Loucy (cell line): ENCODE results near the gene ATP7B.

Experiments
- H2AFZ ChIP-seq: fragments of 200-600 bp; sonication (generic); 2 replicates; pipeline ENCODE4 v1.6.0; 2016; ENCODE audit warnings: antibody characterized with exemption, mild to moderate bottlenecking, low read length, moderate library complexity
- H3F3A ChIP-seq: fragments of 200-600 bp; 2 replicates; pipeline ENCODE4 v1.6.0; 2016; ENCODE audit warnings: antibody characterized with exemption, low read depth, mild to moderate bottlenecking
- H3K27me3 ChIP-seq: fragments of 200-600 bp; sonication (generic); 2 replicates; pipeline ENCODE4 v1.6.1; 2014; ENCODE audit warnings: low read length, mild to moderate bottlenecking; ENCODE audit not compliant: insufficient read depth, poor library complexity, severe bottlenecking
- H3K36me3 ChIP-seq: fragments of 200-600 bp; sonication (generic); 2 replicates; pipeline ENCODE4 v1.6.1; 2016; ENCODE audit warnings: low read length; ENCODE audit not compliant: insufficient read depth
- H3K4me1 ChIP-seq: fragments of 200-600 bp; sonication (generic); 2 replicates; pipeline ENCODE4 v1.5.1; 2014; ENCODE audit warnings: low read length, mild to moderate bottlenecking; ENCODE audit not compliant: insufficient read depth, poor library complexity, severe bottlenecking
- H3K4me2 ChIP-seq: fragments of 200-600 bp; sonication (generic); 2 replicates; pipeline ENCODE4 v1.6.0; 2014; ENCODE audit warnings: antibody characterized with exemption, low read length, low read depth, mild to moderate bottlenecking; ENCODE audit not compliant: poor library complexity, severe bottlenecking
- H3K4me3 ChIP-seq: fragments of 200-600 bp; sonication (generic); 2 replicates; pipeline ENCODE4 v1.5.1; 2014; ENCODE audit warnings: low read length, mild to moderate bottlenecking, mixed read lengths; ENCODE audit not compliant: poor library complexity, severe bottlenecking
- H3K79me2 ChIP-seq: fragments of 200-600 bp; sonication (generic); 2 replicates; pipeline ENCODE4 v1.6.1; 2014; ENCODE audit warnings: low read length; ENCODE audit not compliant: insufficient read depth
- H3K9ac ChIP-seq: fragments of 200-600 bp; sonication (generic); 2 replicates; pipeline ENCODE4 v1.6.0; 2014; ENCODE audit warnings: mild to moderate bottlenecking, low read depth, low read length, moderate library complexity; ENCODE audit not compliant: poor library complexity, severe bottlenecking
- H3K9me2 ChIP-seq: fragments of 200-600 bp; sonication (generic); replicated peaks from 2 replicates; pipeline ENCODE4 v1.6.1; 2016; ENCODE audit warnings: low read depth, low read length, mixed read lengths
- H3K9me3 ChIP-seq: fragments of 200-600 bp; sonication (generic); 2 replicates; pipeline ENCODE4 v1.6.1; 2014; ENCODE audit warnings: mild to moderate bottlenecking, antibody characterized with exemption, low read length, low read depth; ENCODE audit not compliant: insufficient read depth
- H4K20me1 ChIP-seq: fragments of 200-600 bp; sonication (generic); 2 replicates; pipeline ENCODE4 v1.6.0; 2014; ENCODE audit warnings: antibody characterized with exemption, low read length, mild to moderate bottlenecking; ENCODE audit not compliant: insufficient read depth, poor library complexity, severe bottlenecking
- CTCF ChIP-seq: fragments of 200-600 bp; sonication (generic); conservative IDR thresholded peaks from 2 replicates; pipeline ENCODE4 v1.5.1; 2014; ENCODE audit warnings: mild to moderate bottlenecking, antibody characterized with exemption, low read length
- EZH2phosphoT487 ChIP-seq: fragments of 200-600 bp; IDR thresholded peaks from 2 replicates; pipeline ENCODE4 v1.6.1; 2018; ENCODE audit warnings: antibody characterized with exemption, mild to moderate bottlenecking, moderate library complexity, borderline replicate concordance

The ATP7B gene

GRCh38 chr13:52025475-52026245 lies 14.4 kb upstream of the ATP7B start:
- H3K9ac ChIP-seq, result no peak overlapping the region
- peaks cover 13% of the 10 kb centered on the region; the same call in 1 of the 2 replicates for H3K36me3 ChIP-seq
- H2AFZ ChIP-seq, result no peak overlapping the region
- H3K9me2 ChIP-seq, result no peaks in the 10 kb centered on the region
- no peaks in the 10 kb centered on the region for H3F3A ChIP-seq
- no peaks in the 10 kb centered on the region for H3K9me3 ChIP-seq
- H3K4me1 ChIP-seq, result peaks cover under 1% of the 10 kb centered on the region
- H4K20me1 ChIP-seq, result no peaks in the 10 kb centered on the region
- no peak overlapping the region for H3K4me3 ChIP-seq
- H3K27me3 ChIP-seq, result no peaks in the 10 kb centered on the region
- TF ChIP-seq EZH2phosphoT487, result no peak
- no peak for TF ChIP-seq CTCF
- H3K4me2 ChIP-seq, result no peak overlapping the region
- no peaks in the 10 kb centered on the region for H3K79me2 ChIP-seq

DNA sequence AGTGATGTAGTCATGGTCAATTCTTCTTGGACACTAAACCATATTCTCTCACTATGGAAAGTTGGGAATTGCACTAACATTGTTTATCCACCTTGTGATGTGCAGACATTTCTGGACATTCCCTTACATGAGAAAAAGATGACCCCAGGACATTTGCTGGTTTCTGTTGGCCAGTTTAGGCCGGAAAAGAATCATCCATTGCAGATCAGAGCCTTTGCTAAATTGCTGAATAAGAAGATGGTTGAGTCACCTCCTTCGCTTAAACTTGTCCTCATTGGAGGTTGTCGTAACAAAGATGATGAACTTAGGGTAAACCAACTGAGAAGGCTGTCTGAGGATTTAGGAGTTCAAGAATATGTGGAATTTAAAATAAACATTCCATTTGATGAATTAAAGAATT lies 13.2 kb upstream of the ATP7B start, which contains the start of gene UTP14C:
Gene UTP14C (plus strand): TSS at position 211 of the 400 bp plus-strand sequence. CDS start 4,114 bp downstream, outside the sequence.
- no peak within 1 kb of the TSS for H3K4me3 ChIP-seq

GRCh38 chr13:52022356-52022755 lies 11.1 kb upstream of the ATP7B start:
- Histone ChIP-seq H3K36me3 (peaks cover 20% of the 10 kb centered on the region; the same call in 1 of the 2 replicates), H3K4me1 (no peaks in the 10 kb centered on the region), H3F3A (no peaks in the 10 kb centered on the region), H3K9me2 (no peaks in the 10 kb centered on the region), H3K9me3 (no peaks in the 10 kb centered on the region), H3K4me3 (no peak overlapping the region), H3K27me3 (no peaks in the 10 kb centered on the region), H3K4me2 (no peak overlapping the region), H3K79me2 (peaks cover 12% of the 10 kb centered on the region; the same call in 1 of the 2 replicates), H2AFZ (no peak overlapping the region), H4K20me1 (peaks cover 4% of the 10 kb centered on the region), H3K9ac (no peak overlapping the region)
- TF ChIP-seq EZH2phosphoT487 (no peak), CTCF (no peak)

More for the DNA sequence above, 13.2 kb upstream of the ATP7B start, which contains the start of gene UTP14C:
- Histone ChIP-seq H3K9me2 (no peaks in the 10 kb centered on the region), H3K79me2 (no peaks in the 10 kb centered on the region; the same call in 1 of the 2 replicates), H3K27me3 (no peaks in the 10 kb centered on the region), H3K4me2 (no peak within 1 kb of the TSS), H3F3A (no peaks in the 10 kb centered on the region), H3K4me1 (no peaks in the 10 kb centered on the region), H4K20me1 (no peaks in the 10 kb centered on the region), H2AFZ (no peak within 1 kb of the TSS), H3K9ac (no peak within 1 kb of the TSS), H3K36me3 (peaks cover 23% of the 10 kb centered on the region; the same call in 1 of the 2 replicates), H3K9me3 (no peaks in the 10 kb centered on the region)
- no peak for TF ChIP-seq EZH2phosphoT487
- no peak for TF ChIP-seq CTCF
